ENCODE measurements around the gene ZNF418.

DNA sequence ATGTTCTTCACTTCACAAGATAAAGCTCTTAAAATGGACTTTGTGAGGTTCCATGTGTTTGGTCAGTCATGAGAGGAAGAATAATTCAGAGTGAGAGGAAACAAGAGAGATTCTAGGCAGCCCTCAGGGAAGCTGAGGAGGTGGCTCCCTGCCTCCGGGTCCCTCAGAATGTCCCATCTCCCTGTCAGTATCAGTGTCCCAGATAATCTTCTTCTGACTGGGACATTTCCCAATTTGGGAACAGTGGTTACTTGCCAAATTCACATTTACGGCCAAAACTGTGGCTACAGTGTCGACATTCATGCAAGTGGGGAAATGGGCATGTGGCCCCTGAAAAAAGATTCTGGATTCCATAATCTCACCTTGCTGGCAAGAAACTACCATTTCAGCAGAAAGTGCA lies 27.8 kb downstream of the ZNF418 start:
- TF ChIP-seq, protein P1, sequence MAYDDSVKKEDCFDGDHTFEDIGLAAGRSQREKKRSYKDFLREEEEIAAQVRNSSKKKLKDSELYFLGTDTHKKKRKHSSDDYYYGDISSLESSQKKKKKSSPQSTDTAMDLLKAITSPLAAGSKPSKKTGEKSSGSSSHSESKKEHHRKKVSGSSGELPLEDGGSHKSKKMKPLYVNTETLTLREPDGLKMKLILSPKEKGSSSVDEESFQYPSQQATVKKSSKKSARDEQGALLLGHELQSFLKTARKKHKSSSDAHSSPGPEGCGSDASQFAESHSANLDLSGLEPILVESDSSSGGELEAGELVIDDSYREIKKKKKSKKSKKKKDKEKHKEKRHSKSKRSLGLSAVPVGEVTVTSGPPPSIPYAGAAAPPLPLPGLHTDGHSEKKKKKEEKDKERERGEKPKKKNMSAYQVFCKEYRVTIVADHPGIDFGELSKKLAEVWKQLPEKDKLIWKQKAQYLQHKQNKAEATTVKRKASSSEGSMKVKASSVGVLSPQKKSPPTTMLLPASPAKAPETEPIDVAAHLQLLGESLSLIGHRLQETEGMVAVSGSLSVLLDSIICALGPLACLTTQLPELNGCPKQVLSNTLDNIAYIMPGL (CRISPR knock-in tag; IDR thresholded peaks at IDR 0.05), result no peak
- TF ChIP-seq TEAD1 (CRISPR knock-in tag; IDR thresholded peaks at IDR 0.05) (no peak), IRF2 (CRISPR knock-in tag; IDR thresholded peaks at IDR 0.05; ENCODE audit: borderline replicate concordance, low read depth) (no peak), NFYB (CRISPR knock-in tag; conservative IDR thresholded peaks at IDR 0.05; ENCODE audit: low read depth) (no peak), SMAD3 (CRISPR knock-in tag; IDR thresholded peaks at IDR 0.05; ENCODE audit: borderline replicate concordance) (no peak), NFATC4 (CRISPR knock-in tag; IDR thresholded peaks at IDR 0.05) (no peak), NR1H2 (CRISPR knock-in tag; IDR thresholded peaks at IDR 0.05) (no peak), FOXP1 (CRISPR knock-in tag; IDR thresholded peaks at IDR 0.05; ENCODE audit: borderline replicate concordance) (no peak)
- TF ChIP-seq, protein P2, sequence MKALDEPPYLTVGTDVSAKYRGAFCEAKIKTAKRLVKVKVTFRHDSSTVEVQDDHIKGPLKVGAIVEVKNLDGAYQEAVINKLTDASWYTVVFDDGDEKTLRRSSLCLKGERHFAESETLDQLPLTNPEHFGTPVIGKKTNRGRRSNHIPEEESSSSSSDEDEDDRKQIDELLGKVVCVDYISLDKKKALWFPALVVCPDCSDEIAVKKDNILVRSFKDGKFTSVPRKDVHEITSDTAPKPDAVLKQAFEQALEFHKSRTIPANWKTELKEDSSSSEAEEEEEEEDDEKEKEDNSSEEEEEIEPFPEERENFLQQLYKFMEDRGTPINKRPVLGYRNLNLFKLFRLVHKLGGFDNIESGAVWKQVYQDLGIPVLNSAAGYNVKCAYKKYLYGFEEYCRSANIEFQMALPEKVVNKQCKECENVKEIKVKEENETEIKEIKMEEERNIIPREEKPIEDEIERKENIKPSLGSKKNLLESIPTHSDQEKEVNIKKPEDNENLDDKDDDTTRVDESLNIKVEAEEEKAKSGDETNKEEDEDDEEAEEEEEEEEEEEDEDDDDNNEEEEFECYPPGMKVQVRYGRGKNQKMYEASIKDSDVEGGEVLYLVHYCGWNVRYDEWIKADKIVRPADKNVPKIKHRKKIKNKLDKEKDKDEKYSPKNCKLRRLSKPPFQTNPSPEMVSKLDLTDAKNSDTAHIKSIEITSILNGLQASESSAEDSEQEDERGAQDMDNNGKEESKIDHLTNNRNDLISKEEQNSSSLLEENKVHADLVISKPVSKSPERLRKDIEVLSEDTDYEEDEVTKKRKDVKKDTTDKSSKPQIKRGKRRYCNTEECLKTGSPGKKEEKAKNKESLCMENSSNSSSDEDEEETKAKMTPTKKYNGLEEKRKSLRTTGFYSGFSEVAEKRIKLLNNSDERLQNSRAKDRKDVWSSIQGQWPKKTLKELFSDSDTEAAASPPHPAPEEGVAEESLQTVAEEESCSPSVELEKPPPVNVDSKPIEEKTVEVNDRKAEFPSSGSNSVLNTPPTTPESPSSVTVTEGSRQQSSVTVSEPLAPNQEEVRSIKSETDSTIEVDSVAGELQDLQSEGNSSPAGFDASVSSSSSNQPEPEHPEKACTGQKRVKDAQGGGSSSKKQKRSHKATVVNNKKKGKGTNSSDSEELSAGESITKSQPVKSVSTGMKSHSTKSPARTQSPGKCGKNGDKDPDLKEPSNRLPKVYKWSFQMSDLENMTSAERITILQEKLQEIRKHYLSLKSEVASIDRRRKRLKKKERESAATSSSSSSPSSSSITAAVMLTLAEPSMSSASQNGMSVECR (CRISPR knock-in tag; IDR thresholded peaks at IDR 0.05; ENCODE audit: borderline replicate concordance), result no peak
- TF ChIP-seq, protein P3, sequence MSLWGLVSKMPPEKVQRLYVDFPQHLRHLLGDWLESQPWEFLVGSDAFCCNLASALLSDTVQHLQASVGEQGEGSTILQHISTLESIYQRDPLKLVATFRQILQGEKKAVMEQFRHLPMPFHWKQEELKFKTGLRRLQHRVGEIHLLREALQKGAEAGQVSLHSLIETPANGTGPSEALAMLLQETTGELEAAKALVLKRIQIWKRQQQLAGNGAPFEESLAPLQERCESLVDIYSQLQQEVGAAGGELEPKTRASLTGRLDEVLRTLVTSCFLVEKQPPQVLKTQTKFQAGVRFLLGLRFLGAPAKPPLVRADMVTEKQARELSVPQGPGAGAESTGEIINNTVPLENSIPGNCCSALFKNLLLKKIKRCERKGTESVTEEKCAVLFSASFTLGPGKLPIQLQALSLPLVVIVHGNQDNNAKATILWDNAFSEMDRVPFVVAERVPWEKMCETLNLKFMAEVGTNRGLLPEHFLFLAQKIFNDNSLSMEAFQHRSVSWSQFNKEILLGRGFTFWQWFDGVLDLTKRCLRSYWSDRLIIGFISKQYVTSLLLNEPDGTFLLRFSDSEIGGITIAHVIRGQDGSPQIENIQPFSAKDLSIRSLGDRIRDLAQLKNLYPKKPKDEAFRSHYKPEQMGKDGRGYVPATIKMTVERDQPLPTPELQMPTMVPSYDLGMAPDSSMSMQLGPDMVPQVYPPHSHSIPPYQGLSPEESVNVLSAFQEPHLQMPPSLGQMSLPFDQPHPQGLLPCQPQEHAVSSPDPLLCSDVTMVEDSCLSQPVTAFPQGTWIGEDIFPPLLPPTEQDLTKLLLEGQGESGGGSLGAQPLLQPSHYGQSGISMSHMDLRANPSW (CRISPR knock-in tag; conservative IDR thresholded peaks at IDR 0.05; ENCODE audit: low read depth), result no peak
- TF ChIP-seq, protein P4, sequence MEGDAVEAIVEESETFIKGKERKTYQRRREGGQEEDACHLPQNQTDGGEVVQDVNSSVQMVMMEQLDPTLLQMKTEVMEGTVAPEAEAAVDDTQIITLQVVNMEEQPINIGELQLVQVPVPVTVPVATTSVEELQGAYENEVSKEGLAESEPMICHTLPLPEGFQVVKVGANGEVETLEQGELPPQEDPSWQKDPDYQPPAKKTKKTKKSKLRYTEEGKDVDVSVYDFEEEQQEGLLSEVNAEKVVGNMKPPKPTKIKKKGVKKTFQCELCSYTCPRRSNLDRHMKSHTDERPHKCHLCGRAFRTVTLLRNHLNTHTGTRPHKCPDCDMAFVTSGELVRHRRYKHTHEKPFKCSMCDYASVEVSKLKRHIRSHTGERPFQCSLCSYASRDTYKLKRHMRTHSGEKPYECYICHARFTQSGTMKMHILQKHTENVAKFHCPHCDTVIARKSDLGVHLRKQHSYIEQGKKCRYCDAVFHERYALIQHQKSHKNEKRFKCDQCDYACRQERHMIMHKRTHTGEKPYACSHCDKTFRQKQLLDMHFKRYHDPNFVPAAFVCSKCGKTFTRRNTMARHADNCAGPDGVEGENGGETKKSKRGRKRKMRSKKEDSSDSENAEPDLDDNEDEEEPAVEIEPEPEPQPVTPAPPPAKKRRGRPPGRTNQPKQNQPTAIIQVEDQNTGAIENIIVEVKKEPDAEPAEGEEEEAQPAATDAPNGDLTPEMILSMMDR (IDR thresholded peaks at IDR 0.05), result no peak

Measured in WTC11 (cell line).